Stomach (tissue), 4 donors: ENCODE data around the gene SLC23A1.

Experiments used
- POLR2A ChIP-seq, 4 donors: fragments of 450-650 bp; IDR thresholded peaks; one replicate each; pipeline ENCODE4 v1.6.1; 2016; ENCODE audit warnings: antibody characterized with exemption in 4 of 4, control low read depth in 2 of 4, mild to moderate bottlenecking in 1 of 4, moderate library complexity in 1 of 4
- POLR2AphosphoS5 ChIP-seq, 3 donors: sonication (generic); formaldehyde crosslinking; IDR thresholded peaks; one replicate each; pipeline ENCODE4 v1.6.1; 2016; ENCODE audit warnings: antibody characterized with exemption in 3 of 3
- TF ChIP-seq, protein P1 (sequence below), 7 experiments: fragments of 450-650 bp in 4 of 7; fragments of 200-600 bp in 3 of 7; sonication (generic) in 3 of 7; IDR thresholded peaks; one replicate each; pipeline ENCODE4 v1.5.1; 2016 to 2019; ENCODE audit warnings: antibody characterized with exemption in 7 of 7, control low read depth in 2 of 7, mild to moderate bottlenecking in 1 of 7

DNA sequence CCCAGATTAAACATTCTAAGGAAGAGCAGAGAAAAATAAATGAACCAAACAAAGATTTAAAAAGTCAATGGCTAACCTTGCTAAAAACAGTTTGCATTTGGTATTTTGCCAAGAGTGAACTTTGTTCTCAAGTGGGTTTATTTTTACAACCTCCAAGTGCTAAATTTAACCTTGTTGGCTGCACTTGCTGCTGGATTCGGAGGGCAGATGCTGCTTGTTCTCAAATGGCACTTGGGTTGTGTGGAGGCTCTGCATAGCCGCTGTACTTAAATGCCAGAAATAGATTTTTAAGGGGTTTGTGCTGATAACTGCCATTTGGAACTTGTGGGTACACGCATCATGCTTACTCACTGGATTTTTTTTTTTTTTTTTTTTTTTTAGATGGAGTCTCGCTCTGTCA lies 34.1 kb upstream of the SLC23A1 start:
- no peak for TF ChIP-seq POLR2A (IDR thresholded peaks at IDR 0.05)
- TF ChIP-seq, protein P1, sequence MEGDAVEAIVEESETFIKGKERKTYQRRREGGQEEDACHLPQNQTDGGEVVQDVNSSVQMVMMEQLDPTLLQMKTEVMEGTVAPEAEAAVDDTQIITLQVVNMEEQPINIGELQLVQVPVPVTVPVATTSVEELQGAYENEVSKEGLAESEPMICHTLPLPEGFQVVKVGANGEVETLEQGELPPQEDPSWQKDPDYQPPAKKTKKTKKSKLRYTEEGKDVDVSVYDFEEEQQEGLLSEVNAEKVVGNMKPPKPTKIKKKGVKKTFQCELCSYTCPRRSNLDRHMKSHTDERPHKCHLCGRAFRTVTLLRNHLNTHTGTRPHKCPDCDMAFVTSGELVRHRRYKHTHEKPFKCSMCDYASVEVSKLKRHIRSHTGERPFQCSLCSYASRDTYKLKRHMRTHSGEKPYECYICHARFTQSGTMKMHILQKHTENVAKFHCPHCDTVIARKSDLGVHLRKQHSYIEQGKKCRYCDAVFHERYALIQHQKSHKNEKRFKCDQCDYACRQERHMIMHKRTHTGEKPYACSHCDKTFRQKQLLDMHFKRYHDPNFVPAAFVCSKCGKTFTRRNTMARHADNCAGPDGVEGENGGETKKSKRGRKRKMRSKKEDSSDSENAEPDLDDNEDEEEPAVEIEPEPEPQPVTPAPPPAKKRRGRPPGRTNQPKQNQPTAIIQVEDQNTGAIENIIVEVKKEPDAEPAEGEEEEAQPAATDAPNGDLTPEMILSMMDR (IDR thresholded peaks at IDR 0.05) = no peak
- peak in 1 of 3 donors; percentile 34 for TF ChIP-seq POLR2AphosphoS5 (IDR thresholded peaks at IDR 0.05)
